AG20443 (cell line): ENCODE measurements around the gene GIPC3.

Experiments used
- DNase-seq: peaks from one replicate; pipeline ENCODE4 v3.0.0; 2012; ENCODE audit warnings: low spot score, mixed read lengths

Gene GIPC3, protein sequence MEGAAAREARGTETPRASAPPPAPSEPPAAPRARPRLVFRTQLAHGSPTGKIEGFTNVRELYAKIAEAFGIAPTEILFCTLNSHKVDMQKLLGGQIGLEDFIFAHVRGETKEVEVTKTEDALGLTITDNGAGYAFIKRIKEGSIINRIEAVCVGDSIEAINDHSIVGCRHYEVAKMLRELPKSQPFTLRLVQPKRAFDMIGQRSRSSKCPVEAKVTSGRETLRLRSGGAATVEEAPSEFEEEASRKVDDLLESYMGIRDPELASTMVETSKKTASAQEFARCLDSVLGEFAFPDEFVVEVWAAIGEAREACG

DNA sequence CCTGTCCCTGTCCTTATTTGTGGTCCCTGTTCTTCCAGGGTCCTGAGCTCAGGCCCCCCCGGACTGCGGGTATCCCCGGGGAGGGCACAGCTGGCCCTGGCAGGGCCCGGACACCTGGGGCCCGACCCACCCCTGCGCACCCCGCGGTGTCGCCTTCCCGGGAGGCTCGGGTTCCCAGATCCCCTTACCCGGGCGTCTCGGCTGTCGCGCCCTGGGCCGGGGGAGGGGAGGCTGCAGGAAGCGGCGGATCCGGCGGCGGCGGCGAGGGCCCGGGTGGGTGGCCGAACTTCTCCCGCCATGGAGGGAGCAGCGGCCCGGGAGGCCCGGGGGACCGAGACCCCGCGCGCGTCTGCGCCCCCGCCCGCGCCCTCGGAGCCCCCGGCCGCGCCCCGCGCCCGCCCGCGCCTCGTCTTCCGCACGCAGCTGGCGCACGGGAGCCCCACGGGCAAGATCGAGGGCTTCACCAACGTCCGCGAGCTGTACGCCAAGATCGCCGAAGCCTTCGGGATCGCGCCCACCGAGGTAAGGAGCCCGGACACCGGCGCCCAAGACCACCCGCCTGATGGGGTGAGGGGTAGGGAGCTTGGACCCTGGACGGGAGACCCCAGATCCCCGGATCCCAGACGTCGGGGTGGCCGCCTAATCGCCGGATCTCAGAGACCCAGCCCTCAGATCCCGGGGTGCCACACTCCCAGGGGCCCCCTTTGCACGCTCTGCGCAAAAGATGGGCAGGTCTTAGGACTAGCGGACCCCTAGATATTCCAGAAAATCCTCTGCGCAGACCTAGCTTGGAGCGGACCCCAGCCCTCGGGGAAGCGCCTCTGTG is at the start of gene GIPC3:
GIPC3 (plus strand) TSS at position 178 of the 826 bp plus-strand sequence; CDS start at position 298, 120 bp downstream.
- DNase-seq = no peak

DNA sequence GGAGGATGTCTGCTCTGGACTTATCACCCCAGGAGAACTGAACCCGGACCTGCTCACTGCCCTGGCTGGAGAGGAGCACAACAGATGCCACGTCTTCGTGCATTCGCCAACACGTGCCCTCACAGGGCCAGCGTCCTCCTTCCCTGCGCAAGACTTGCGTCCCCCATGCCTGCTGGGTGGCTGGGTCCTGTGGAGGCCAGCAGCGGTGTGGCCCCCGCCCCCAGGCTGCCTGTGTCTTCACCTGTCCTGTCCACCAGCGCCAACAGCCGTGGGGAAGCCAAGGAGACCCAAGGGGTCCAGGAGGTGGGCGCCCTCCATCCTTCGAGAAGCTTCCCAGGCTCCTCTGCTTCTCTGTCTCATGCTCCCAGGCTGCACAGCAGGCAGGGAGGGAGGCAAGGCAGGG is 49.7 kb upstream of the GIPC3 start:
- DNase-seq = no peak

DNA sequence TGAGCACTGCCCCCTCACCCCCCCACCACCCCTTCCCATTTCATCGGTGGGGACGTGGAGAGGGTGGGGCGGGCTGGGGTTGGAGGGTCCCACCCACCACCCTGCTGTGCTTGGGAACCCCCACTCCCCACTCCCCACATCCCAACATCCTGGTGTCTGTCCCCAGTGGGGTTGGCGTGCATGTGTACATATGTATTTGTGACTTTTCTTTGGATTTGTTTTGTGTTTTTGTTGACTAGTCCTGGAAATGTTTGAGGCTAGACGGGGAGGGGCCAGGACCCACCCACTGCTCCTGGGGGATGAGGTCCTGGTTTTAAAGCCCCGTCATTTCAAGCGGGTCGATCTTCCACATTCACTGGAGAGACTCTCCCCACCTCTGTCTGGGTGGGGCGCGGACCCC is 49.3 kb upstream of the GIPC3 start:
- DNase-seq = no peak

DNA sequence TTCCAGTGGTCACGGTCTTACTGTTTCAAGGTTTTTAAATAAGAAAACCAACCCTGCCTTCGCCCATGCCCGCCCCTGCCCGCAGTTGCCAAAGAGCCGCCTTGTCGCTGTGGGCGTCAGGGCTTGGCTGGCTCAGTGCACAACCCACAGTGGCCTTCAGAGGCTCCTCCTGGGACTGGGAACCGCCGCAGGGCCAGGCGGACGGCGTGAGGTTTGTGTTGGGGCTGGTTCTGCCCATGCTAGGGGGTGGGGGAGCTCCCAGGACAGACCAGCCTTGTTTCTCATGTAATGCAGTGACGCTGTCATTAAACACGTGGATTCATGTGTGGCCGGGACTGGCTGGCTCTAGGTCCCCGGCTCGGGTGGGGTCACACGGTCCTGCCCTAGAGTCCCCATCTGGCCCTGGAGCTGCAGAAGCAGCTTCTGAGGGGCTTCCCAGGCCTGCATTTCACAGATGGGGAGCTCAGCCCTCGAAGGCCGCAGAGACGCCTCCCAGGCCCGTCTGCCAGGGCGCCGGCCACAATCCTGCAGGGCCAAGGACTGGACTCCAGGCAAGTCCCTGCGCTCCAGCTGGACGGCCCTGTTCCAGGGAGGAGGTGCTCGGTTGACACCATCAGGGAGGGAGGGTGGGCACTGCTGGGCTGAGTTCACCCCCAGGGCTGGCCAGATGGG is 48.7 kb upstream of the GIPC3 start:
- peak; percentile 41 for DNase-seq

DNA sequence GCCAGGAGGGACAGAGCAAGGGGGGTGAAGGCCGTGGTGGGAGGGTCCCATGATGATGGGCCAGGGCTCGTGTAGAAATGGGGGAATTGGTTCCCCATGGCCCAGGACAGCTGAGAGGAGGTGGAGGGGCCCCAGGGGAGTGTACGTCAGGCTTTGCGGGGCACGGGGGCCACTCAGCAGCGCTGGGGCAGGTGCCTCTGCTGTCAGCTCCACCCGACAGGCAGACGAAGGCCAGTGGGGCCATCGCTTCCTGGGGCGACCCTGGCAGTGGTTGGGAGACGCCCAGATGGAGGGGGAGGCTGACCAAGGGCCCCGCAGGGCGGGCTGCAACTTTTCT is 48.2 kb upstream of the GIPC3 start:
- DNase-seq = no peak

DNA sequence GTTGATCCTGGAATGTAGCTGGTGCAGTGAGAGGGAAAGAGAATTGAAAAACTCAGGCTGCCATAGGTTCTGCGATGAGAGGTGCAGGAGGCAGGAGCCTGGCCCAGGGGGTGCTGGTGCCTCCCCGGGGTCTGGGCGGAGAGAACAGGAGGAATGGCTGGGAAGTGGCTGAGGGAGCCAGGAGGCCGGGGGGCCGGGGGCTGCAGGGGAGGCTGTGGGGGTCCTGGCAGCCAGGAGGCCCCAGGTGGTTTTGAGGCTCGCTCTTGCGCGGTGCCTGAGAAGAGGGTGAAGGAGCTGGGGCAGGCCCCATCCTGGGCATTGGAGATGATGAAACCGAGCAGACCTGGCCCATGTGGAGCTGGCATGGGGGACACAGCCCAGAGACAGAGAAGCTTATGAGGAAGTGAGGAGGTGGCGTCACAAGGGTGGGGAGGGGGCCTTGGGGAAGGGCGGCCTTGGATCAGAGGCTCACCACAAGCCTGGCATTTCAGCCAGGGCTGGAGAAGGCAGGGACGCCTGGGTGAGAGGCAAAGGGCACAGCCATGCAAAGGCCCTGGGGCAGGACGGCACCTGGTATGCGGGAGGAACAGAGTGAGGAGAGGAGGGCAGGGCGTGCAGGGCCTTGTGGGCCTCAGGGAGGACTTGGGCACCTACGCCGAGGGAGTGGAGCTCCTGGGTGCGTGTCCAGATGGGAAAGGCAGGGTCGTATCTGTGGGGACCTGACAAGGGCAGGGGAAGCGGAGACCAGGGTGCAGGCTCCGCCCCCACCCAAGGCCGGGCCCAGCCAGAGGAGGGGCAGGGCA is 47.6 kb upstream of the GIPC3 start:
- no peak for DNase-seq

DNA sequence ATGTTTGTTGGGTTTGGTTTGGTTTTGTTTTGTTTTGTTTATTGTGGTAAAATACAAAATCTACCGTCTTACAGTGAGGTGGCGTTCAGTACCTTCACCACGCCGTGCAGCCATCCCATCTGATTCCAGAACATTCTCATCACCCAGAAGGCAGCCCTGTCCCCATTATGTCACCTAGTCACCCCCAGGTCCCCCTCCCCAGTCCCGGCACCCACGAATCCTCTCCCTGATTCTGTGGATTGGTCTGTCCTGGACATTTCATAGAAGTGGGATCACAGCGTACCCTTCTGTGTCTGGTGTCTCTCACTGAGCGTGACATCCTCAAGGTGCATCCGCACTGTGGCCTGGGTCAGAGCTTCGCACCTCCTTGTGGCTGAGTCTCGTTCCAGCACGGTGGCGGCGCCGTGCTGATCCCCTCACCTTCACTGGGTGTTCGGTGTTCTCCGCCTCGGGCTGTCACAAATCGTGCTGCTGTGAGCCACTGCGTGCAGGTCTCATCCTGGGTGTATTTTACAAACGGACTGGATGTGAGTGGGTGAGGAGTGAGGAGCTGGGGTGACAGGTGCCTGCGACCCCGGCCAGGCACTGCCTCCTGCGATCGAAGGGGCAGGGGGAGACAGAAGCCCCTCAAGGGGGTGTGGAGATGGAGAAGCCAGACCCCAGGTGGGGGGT is 46.9 kb upstream of the GIPC3 start:
- no peak for DNase-seq

DNA sequence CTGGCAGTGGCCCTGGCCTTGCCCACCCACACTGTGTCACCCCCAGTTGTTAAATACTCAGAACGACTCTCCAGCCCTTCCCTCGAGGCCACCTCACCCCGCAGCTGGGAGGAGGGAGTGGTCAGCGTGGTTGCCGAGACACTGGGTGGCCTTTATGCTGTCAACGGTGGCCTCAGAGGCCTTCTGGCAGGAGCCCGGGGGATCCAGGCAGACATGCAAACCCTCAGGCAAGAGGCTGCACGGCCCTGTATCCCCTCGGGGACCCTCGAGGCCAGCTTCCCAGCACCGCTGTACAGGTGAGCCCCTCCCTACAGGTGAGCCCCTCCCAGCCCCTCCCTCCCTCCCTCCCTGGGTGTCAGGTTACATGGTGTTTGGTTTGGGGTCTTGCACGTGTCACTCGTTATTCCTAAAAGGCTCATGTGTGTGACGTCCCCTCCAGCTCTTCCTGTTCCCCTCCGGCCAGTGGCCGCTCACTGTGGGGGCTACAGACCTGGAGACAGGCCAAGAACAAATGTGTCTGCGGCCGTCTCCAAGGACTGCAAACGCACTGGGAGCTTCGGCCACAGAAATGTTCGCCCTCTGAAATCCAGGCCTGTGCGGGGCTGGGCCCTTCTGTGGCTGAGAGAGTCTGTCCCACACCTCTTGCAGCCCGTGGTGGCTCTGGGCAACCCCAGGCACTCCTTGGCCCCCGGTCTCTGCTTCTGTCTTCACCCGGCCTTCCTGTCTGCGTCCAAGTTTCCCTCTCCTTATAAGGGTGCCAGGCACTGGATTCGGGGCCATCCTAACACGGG is 46.1 kb upstream of the GIPC3 start, which contains the start of gene TEKTIP1:
TEKTIP1 (plus strand) TSS at position 210 of the 791 bp plus-strand sequence; CDS start at position 214, 4 bp downstream.
- peak; percentile 50 for DNase-seq

DNA sequence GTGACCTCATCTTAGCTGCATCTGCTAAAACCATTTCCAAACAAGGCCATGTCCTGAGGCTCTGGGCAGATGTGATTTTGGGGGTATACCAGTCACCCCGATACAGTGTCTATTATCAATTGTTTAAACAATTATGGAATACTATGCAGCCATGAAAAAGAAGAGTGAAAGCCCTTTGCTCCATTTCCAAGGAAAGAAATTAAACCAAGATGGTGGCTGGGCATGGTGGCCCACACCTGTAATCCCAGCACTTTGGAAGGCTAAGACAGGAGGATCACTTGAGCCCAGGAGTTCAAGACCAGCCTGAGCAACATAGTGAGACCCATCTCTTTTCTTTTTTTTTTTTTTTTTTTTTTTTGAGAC is 45.5 kb upstream of the GIPC3 start:
- DNase-seq = no peak

DNA sequence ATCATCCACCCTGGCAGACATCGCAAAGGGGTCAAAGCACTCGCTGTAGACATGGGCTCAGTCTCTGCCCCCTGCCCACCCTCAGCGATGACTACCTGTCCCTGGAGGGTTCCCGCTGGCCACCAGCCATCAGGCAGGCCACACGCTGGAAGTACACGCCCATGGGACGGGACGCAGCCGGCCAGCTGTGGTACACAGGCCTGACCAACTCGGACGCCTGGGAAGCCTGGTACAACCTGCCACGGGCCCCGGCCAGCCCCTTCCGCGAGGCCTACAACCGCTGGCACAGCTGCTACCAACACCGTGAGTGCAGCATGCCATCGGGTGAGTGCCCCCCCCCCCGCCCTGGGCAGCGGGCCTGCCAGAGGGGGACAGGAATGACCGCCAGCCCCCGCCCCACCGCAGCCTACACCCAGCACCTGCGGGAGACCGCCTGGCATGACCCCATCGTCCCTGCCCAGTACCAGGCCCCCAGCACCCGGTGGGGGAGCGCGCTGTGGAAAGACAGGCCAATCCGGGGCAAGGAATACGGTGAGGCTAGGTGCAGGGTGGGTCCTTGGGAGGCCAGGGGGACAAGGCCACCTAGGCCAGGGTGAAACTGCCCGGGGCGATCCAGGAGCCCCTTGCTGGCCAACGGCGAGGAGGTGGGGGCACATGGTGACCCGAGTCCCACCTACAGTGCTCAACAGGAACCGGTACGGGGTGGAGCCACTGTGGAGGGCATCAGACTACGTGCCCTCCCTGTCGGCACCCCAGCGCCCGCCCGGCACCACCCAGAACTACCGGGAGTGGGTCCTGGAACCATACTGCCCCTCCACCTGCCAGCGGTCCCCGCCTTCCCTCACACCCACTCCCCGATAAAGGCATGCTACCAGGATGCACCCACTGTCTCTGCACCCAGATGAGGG is 41.9 kb upstream of the GIPC3 start:
- DNase-seq = no peak

DNA sequence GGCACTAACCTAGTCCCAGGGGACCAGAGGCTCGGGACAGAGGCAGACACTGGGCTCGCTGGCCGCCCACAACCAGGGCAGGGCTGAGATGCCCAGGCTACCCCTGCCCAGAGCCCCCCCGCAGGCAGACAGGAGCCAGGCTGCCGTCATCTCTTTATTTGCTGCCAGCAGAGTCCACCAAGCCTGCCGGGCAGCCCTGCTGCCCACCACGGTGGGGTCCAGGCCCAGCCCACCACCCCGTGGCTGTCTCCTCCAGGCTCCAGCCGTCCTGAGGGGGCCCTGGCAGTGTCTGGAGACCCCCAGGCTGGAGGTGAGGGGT is 41.3 kb upstream of the GIPC3 start:
- no peak for DNase-seq

DNA sequence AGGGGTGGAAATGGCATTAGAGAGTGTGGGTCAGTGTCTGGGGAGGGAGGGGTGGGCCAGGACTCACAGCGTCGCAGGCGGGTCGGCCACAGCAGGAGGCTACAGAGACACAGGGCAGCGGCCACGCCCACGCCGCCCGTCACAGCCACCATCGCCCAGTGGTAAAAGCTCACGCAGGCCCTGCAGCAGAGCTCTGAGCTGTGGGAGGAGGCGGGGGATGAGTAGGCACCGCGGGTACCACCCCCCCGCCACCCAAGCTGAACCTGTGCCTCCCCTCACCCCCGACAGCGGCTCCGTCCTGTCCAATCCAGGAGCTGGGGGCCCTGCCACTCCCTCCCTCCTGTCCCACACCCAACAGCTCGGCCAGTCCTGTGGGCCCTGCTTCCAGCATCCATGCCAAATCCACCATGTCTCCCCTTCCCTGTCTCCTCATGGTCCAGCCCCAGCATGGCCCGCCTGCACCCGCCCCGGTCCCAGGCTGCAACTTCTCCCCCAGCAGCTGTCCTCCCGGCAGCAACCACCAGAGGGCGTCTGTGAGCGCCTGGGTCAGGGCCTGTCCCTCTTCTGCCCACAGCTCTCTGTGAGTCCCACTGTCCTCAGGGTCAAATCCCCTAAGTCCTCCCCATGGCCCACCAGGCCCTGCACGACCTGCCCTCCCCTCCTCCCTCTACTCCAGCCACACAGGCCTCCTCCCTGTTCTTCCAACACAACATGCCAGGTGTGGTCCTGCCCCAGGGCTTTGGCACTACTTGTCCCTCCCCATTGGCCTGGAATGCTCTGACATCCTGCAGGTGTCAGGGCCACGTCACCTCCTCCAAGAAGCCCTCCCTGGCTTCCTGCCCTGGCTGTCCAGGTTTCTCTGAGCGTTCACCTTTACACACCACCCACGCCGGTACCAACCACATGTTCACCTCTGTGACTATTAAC is 40.3 kb upstream of the GIPC3 start:
- DNase-seq = peak; percentile 90

DNA sequence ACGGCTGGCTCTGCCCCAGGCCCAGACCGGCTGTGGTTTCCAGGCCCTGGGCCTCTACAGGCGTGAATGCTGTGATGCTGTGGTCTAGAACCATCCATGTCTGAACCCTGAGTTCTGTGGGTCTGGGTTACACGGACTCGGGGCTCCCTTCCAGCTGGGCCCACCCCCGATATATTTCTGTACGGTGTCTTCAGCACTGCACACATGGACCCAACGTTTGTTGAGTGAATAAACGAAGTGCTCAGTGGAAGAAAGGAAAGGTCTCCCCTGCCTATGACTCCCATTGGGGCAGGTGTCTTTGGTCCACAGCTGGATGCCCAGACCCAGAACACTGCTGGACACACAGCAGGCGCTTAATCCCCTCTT is 39.6 kb upstream of the GIPC3 start:
- no peak for DNase-seq

DNA sequence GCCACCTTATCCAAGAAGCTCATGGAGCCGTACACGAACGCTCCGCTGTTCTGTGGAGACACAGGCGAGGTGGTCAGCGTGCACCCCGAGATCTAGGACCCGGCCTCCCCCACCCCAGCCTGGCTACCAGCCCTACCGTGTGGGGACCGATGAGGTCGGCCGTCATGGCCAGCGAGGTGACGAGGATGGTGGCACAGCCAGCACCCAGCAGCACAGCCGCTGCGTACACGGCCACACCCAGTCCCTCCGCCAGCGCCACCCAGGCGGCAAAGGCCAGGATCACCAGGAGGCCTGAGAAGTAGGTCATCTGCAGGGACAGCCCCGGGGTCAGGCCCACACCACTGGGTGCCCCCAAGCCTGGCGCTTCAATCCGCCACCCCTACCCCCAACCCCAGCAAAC is 39.2 kb upstream of the GIPC3 start:
- DNase-seq = no peak

DNA sequence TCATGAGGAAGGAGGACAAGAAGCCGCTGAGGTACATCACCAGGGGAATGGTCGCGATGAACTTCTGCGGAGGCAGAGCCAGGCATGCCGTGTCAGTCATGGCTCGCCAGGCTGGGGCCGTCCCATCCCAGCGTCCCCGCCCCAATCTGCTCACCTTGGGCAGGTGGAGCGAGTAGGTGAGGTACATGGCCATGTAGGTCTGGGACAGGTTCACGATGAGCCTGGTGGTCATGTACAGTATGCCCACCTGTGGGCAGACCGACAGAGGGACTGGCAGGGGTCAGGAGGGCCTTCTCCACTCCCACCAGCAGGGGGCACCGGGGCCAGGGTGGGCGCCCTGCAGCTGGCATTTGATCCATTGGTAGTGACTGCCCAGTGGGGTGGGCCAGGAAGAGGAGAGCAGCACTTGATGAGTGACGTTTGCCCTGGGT is 38.0 kb upstream of the GIPC3 start:
- DNase-seq = peak; percentile 70

DNA sequence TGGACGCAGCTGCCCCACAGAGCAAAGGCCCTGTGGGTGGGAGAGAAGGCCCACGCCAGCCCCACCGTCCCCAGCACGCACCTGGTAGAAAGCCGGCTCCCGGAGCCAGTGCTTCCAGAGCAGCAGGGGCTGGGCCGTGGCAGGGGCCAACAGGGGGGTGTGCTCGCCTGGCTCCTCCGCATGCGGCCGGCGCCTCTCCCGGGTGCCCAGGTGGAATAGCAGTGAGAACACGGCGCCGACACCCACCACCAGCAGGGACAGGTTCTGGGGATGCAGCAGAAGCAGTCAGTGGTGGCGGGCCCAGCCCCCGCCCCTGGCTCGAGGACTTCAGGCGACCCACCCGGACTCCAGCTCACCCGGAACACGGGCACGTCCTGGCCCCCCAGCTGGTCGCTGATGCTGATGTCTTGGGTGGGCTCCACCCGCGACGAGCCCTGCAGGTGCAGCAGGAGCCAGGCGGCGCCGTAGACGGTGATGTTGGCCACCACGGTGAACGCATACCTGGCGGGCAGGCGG is 37.5 kb upstream of the GIPC3 start:
- no peak for DNase-seq

DNA sequence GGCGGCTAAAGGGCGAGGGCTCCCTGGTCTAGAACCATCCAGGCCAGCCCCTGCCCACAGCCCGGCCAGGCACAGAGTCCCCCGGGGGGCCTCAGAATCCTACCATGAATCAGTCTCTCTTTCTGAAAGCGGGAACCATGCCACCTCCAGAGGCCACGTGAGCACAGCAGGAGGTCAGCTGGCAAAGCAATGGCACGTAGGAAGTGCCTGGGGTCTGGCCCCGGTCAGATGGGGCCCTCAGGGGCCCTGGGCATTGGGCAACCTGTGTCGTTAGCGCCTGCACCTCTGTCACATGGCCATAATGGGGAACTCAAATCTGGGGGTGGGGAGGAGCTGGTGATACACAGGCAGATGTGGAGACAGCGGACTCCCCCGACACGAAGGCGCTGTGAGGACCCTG is 36.7 kb upstream of the GIPC3 start:
- DNase-seq = no peak

DNA sequence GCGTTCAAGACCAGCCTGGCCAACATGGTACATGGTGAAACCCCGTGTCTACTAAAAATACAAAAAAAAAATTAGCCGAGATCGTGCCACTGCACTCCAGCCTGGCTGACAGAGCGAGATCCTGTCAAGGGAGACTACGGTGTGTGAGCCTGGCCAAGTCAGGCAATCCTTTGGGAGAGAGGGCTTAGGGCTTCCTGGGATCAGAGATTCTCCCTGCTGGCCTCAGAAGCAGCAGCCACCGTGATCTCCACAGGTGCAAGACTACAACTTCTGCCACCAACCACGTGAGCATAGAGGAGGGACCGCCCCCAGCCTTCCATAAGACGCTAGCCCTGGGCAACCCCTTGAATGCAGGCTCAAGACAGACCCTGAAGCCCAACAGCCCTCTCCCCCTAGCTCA is 35.5 kb upstream of the GIPC3 start:
- no peak for DNase-seq
